Inferior parietal cortex (tissue), 1 donor: ENCODE data around the gene LRCH1.

Experiments used
- DNase-seq: peaks from one replicate; pipeline ENCODE4 v3.0.0-alpha.2; 2016; ENCODE audit errors: extremely low spot score

Gene LRCH1

GRCh38 chr13:46562152-46562551 is 9.2 kb downstream of the LRCH1 start:
- DNase-seq = no peak

- DNase-seq = no peak
Measured at GRCh38 chr13:46562581-46562980, 9.6 kb downstream of the LRCH1 start.

- no peak for DNase-seq
Measured at GRCh38 chr13:46565808-46566750, 13.1 kb downstream of the LRCH1 start.

GRCh38 chr13:46567671-46568070 is 14.7 kb downstream of the LRCH1 start:
- no peak for DNase-seq

- DNase-seq = no peak
Measured at GRCh38 chr13:46569456-46569855, 16.5 kb downstream of the LRCH1 start.

GRCh38 chr13:46570273-46570672 is 17.3 kb downstream of the LRCH1 start:
- DNase-seq = no peak

GRCh38 chr13:46571189-46571908 is 18.4 kb downstream of the LRCH1 start:
- DNase-seq = no peak

- no peak for DNase-seq
Measured at GRCh38 chr13:46571909-46572595, 19.1 kb downstream of the LRCH1 start.

- no peak for DNase-seq
Measured at GRCh38 chr13:46572752-46573431, 19.9 kb downstream of the LRCH1 start.

GRCh38 chr13:46575301-46575771 is 22.4 kb downstream of the LRCH1 start:
- DNase-seq = no peak

- no peak for DNase-seq
Measured at GRCh38 chr13:46575818-46576221, 22.9 kb downstream of the LRCH1 start.

GRCh38 chr13:46576762-46577161 is 23.8 kb downstream of the LRCH1 start:
- DNase-seq = no peak

GRCh38 chr13:46577696-46578589 is 25.0 kb downstream of the LRCH1 start:
- DNase-seq = no peak

GRCh38 chr13:46578590-46578975 is 25.6 kb downstream of the LRCH1 start:
- no peak for DNase-seq

- no peak for DNase-seq
Measured at GRCh38 chr13:46580362-46580839, 27.4 kb downstream of the LRCH1 start.

- no peak for DNase-seq
Measured at GRCh38 chr13:46582190-46582589, 29.2 kb downstream of the LRCH1 start.

GRCh38 chr13:46586751-46587514 is 34.0 kb downstream of the LRCH1 start:
- no peak for DNase-seq

GRCh38 chr13:46587807-46588418 is 34.9 kb downstream of the LRCH1 start:
- DNase-seq = no peak

- DNase-seq = no peak
Measured at GRCh38 chr13:46592385-46592784, 39.4 kb downstream of the LRCH1 start.
